ENCODE measurements around the gene COL23A1. TPM values are rescaled to one million over a fixed set of nuclear protein-coding genes. Genes with fewer than 3 reads are reported as not detected.

The COL23A1 gene
- total and polyA plus RNA-seq, 2 of the 8 experiments (the other 6 are each of a cell fraction or from before 2014, with no cell fraction given) = 3.1 to 4.7 TPM

GRCh38 chr5:178248750-178249149 lies 341.4 kb downstream of the COL23A1 start:
- H3K4me2 ChIP-seq (ENCODE audit: insufficient read depth in 1 of 2, low read depth in 2 of 2, low read length in 2 of 2) = no peak overlapping the region
- no peak overlapping the region for H2BK20ac ChIP-seq (ENCODE audit: low read length)
- H3K4me1 ChIP-seq (replicated peaks in 1 of 4; ENCODE audit: control insufficient read depth in 3 of 4, insufficient read depth in 4 of 4, low read length in 3 of 4) = peaks cover 0 to 3% (median under 1%) of the 10 kb centered on the region in 4 experiments; a peak in 4 of 7 replicates
- H2AK5ac ChIP-seq (ENCODE audit: low read depth, low read length) = no peak overlapping the region
- H3K4ac ChIP-seq (replicated peaks; ENCODE audit: insufficient read length, low read depth, low read length) = no peak overlapping the region
- FAIRE-seq = no peak
- no peak overlapping the region for H2BK12ac ChIP-seq (ENCODE audit: low read depth, low read length)
- no peaks in the 10 kb centered on the region for H3K79me2 ChIP-seq (ENCODE audit: control insufficient read depth in 1 of 2, insufficient read depth in 2 of 2, low read length in 2 of 2)
- no peak for DNase-seq (ENCODE audit: low read depth in 1 of 2, low spot score in 2 of 2)
- H4K20me1 ChIP-seq (replicated peaks in 1 of 2; ENCODE audit: control insufficient read depth in 1 of 2, insufficient read depth in 2 of 2, low read length in 2 of 2) = peaks cover 0 to 2% of the 10 kb centered on the region in 2 experiments
- peaks cover 11% of the 10 kb centered on the region; the same call in 1 of the 2 replicates for H3K23me2 ChIP-seq (ENCODE audit: low read depth, low read length)
- WGBS, 2 experiments (ENCODE audit: extremely low coverage in 1 of 2, insufficient coverage in 1 of 2, insufficient read length in 1 of 2, insufficient replicate concordance in 2 of 2, low coverage in 1 of 2, low lambda C conversion rate in 2 of 2, missing lambda C conversion rate in 1 of 2) = 87% methylated on average over 18 of the region's 18 CpGs; no CpG with 5 or more reads in 1 of the 2 experiments
- H3K9ac ChIP-seq (replicated peaks in 1 of 4; ENCODE audit: extremely low read depth in 1 of 4, low read depth in 3 of 4, low read length in 3 of 4) = no peak overlapping the region
- H3K27me3 ChIP-seq (replicated peaks in 1 of 4; ENCODE audit: control insufficient read depth in 3 of 4, extremely low read depth in 1 of 4, insufficient read depth in 3 of 4, low read length in 3 of 4) = no peaks in the 10 kb centered on the region; a peak in 1 of 7 replicates
- no peak for TF ChIP-seq KDM4A (IDR thresholded peaks at IDR 0.05; ENCODE audit: low read depth, low read length, severe bottlenecking)
- TF ChIP-seq RFX5 (IDR thresholded peaks at IDR 0.05; ENCODE audit: borderline replicate concordance, low read depth, low read length) = no peak
- no peak overlapping the region for H3K14ac ChIP-seq (ENCODE audit: insufficient read length)
- no peak overlapping the region for H3K23ac ChIP-seq (ENCODE audit: insufficient read length)
- H2BK5ac ChIP-seq (ENCODE audit: low read depth, low read length) = no peak overlapping the region
- H4K5ac ChIP-seq (ENCODE audit: insufficient read length, low read depth, low read length) = no peak overlapping the region
- no peak overlapping the region for H3K18ac ChIP-seq (ENCODE audit: extremely low read depth, low read length)
- no peak overlapping the region for H4K91ac ChIP-seq (replicated peaks; ENCODE audit: insufficient read length, low read length)
- no peaks in the 10 kb centered on the region for H3K9me3 ChIP-seq (ENCODE audit: insufficient read depth in 2 of 2, low read depth in 1 of 2, low read length in 1 of 2)
- no peak overlapping the region for H2AFZ ChIP-seq (ENCODE audit: low read length)
- H3K36me3 ChIP-seq (ENCODE audit: control insufficient read depth in 2 of 4, insufficient read depth in 4 of 4, low read length in 3 of 4) = no peaks in the 10 kb centered on the region
- CTCF ChIA-PET (ENCODE audit: partially characterized antibody) = interaction anchor here (0.7 to 1.9 kb wide), 6 partner anchors 11 to 81 kb away, joined by 3 to 7 read pairs (median 6); no protein-coding TSS in a partner anchor
- POLR2A ChIA-PET (ENCODE audit: partially characterized antibody) = no interaction called here
- H3K56ac ChIP-seq (replicated peaks; ENCODE audit: insufficient read length, low read depth, low read length) = no peak overlapping the region
- no peak overlapping the region for H3K27ac ChIP-seq (ENCODE audit: low read depth, low read length)
- H2BK120ac ChIP-seq (replicated peaks; ENCODE audit: low read depth, low read length) = no peak overlapping the region
- H3K4me3 ChIP-seq (ENCODE audit: extremely low read depth in 1 of 4, insufficient read depth in 2 of 4, low read depth in 3 of 4, low read length in 4 of 4) = no peak overlapping the region
- H4K8ac ChIP-seq (ENCODE audit: extremely low read depth, insufficient read depth, low read length) = 0 out of 2 replicates have a peak overlapping the region, but pooled peaks have one; percentile 51
- no peaks in the 10 kb centered on the region for H3K79me1 ChIP-seq (ENCODE audit: low read depth, low read length)
- H2BK15ac ChIP-seq (ENCODE audit: low read length) = no peak overlapping the region

Data from H1 (cell line).